SU-DHL-6 (cell line): ENCODE results near the gene ARHGAP4.

Source experiments
- H2AFZ ChIP-seq: fragments of 200-600 bp; sonication (generic); 2 replicates; pipeline ENCODE4 v1.6.1; 2014; ENCODE audit warnings: low read depth, mild to moderate bottlenecking, moderate library complexity, mixed read lengths, antibody characterized with exemption, low read length; ENCODE audit not compliant: severe bottlenecking
- H3F3A ChIP-seq: fragments of 200-600 bp; shearing (Covaris generic); 2 replicates; pipeline ENCODE4 v1.6.0; 2016; ENCODE audit warnings: antibody characterized with exemption, mild to moderate bottlenecking; ENCODE audit not compliant: insufficient read depth
- H3K27ac ChIP-seq: fragments of 200-600 bp; sonication (generic); 2 replicates; pipeline ENCODE4 v1.5.1; 2016; ENCODE audit warnings: low read depth, mild to moderate bottlenecking, low read length, moderate library complexity, mixed read lengths
- H3K27me3 ChIP-seq: fragments of 200-600 bp; sonication (generic), shearing (Covaris generic); 2 replicates; pipeline ENCODE4 v1.6.0; 2014; ENCODE audit warnings: mild to moderate bottlenecking, low read length
- H3K36me3 ChIP-seq: fragments of 200-600 bp; sonication (generic); 2 replicates; pipeline ENCODE4 v1.6.1; 2014; ENCODE audit warnings: mild to moderate bottlenecking, low read length, mixed read lengths
- H3K4me2 ChIP-seq: fragments of 300-600, 200-600 bp; shearing (Covaris generic), sonication (generic); 2 replicates; pipeline ENCODE4 v1.6.0; 2014; ENCODE audit warnings: low read length, low read depth, mild to moderate bottlenecking; ENCODE audit not compliant: poor library complexity, severe bottlenecking
- H3K4me3 ChIP-seq: fragments of 200-600 bp; sonication (generic); 2 replicates; pipeline ENCODE4 v1.5.1; 2014; ENCODE audit warnings: antibody characterized with exemption, low read length, mild to moderate bottlenecking, mixed read lengths; ENCODE audit not compliant: insufficient read depth, poor library complexity, severe bottlenecking
- H3K79me2 ChIP-seq: fragments of 200-600 bp; sonication (generic); 2 replicates; pipeline ENCODE4 v1.6.1; 2014; ENCODE audit warnings: mild to moderate bottlenecking, low read length, moderate library complexity; ENCODE audit not compliant: insufficient read depth
- H3K9ac ChIP-seq: fragments of 200-600 bp; sonication (generic); 2 replicates; pipeline ENCODE4 v1.7.0; 2014; ENCODE audit warnings: mild to moderate bottlenecking, low read length
- H3K9me2 ChIP-seq: fragments of 200-600 bp; sonication (generic); replicated peaks from 2 replicates; pipeline ENCODE4 v1.6.1; 2014; ENCODE audit warnings: low read length; ENCODE audit not compliant: insufficient read depth
- H3K9me3 ChIP-seq: fragments of 200-600 bp; sonication (generic); 2 replicates; pipeline ENCODE4 v1.6.1; 2014; ENCODE audit warnings: low read length, mixed read lengths; ENCODE audit not compliant: insufficient read depth
- H4K20me1 ChIP-seq: fragments of 200-600 bp; sonication (generic); 2 replicates; pipeline ENCODE4 v1.6.1; 2014; ENCODE audit warnings: low read depth, mild to moderate bottlenecking, antibody characterized with exemption, low read length, moderate library complexity, mixed read lengths
- CTCF ChIP-seq: fragments of 200-600 bp; sonication (generic); IDR thresholded peaks from one replicate; pipeline ENCODE4 v1.5.1; 2017; ENCODE audit warnings: antibody characterized with exemption, mild to moderate bottlenecking, low read length, moderate library complexity; ENCODE audit not compliant: insufficient read depth, poor library complexity, severe bottlenecking
- EZH2phosphoT487 ChIP-seq: fragments of 200-600 bp; sonication (generic), shearing (Covaris generic); conservative IDR thresholded peaks from 2 replicates; pipeline ENCODE4 v1.6.1; 2018; ENCODE audit warnings: mild to moderate bottlenecking, antibody characterized with exemption, low read length, moderate library complexity, mixed read lengths

ARHGAP4 gene

GRCh38 chrX:153865321-153865580, 60.8 kb downstream of the ARHGAP4 start:
- Histone ChIP-seq H3K9me2 (no peaks in the 10 kb centered on the region), H3K79me2 (no peaks in the 10 kb centered on the region), H3K36me3 (no peaks in the 10 kb centered on the region), H3K9me3 (no peaks in the 10 kb centered on the region), H3F3A (no peaks in the 10 kb centered on the region), H3K4me3 (no peak overlapping the region), H3K9ac (no peak overlapping the region), H2AFZ (no peak overlapping the region), H4K20me1 (no peaks in the 10 kb centered on the region), H3K27ac (no peak overlapping the region), H3K4me2 (no peak overlapping the region), H3K27me3 (no peaks in the 10 kb centered on the region)
- no peak for TF ChIP-seq CTCF
- TF ChIP-seq EZH2phosphoT487, result no peak

GRCh38 chrX:153864561-153865320, 61.3 kb downstream of the ARHGAP4 start:
- H3K36me3 ChIP-seq, result no peaks in the 10 kb centered on the region
- H3K27me3 ChIP-seq, result no peaks in the 10 kb centered on the region
- no peaks in the 10 kb centered on the region for H3F3A ChIP-seq
- no peaks in the 10 kb centered on the region for H4K20me1 ChIP-seq
- H3K27ac ChIP-seq, result no peak overlapping the region
- no peak overlapping the region for H3K4me3 ChIP-seq
- H3K4me2 ChIP-seq, result no peak overlapping the region
- H3K9me2 ChIP-seq, result no peaks in the 10 kb centered on the region
- no peak overlapping the region for H2AFZ ChIP-seq
- H3K9ac ChIP-seq, result no peak overlapping the region
- H3K9me3 ChIP-seq, result no peaks in the 10 kb centered on the region
- H3K79me2 ChIP-seq, result no peaks in the 10 kb centered on the region
- TF ChIP-seq EZH2phosphoT487 (no peak), CTCF (no peak)

- TF ChIP-seq CTCF (no peak), EZH2phosphoT487 (no peak)
- Histone ChIP-seq H3K79me2 (no peaks in the 10 kb centered on the region), H2AFZ (no peak overlapping the region), H3F3A (no peaks in the 10 kb centered on the region), H3K27ac (no peak overlapping the region), H3K9me2 (no peaks in the 10 kb centered on the region), H3K9ac (no peak overlapping the region), H4K20me1 (no peaks in the 10 kb centered on the region), H3K9me3 (no peaks in the 10 kb centered on the region), H3K4me3 (no peak overlapping the region), H3K4me2 (no peak overlapping the region), H3K36me3 (no peaks in the 10 kb centered on the region), H3K27me3 (no peaks in the 10 kb centered on the region)
These were observed 62.0 kb downstream of the ARHGAP4 start for GRCh38 chrX:153864101-153864500.
